Measurements from ENCODE around the gene MEIKIN. TPM values are rescaled to one million over a fixed set of nuclear protein-coding genes. Genes with fewer than 3 reads are reported as not detected.

MEIKIN gene
- total and polyA plus RNA-seq, 2 donors (not counting 3 experiments of a cell fraction or from before 2014, with no cell fraction given), result not detected

DNA sequence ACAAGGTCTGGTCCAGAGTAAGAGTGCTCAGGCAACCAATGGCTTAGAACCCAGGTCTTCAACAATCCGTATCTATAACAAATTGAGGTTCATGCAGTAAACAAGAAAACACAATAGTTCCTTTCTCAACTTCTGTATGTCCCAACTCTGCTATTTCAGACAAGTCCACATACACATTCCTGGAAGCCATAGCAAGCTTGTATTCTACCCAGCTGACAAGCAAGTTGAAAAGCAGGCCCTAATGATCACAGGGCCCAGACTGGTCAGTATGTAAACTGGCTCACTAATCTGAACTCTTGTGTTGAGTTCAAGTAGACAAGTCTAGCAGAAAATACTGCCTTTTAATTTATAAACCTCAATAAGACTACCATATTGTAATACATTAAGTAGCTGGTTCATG lies 175.5 kb downstream of the MEIKIN start:
- TF ChIP-seq EZH2 (IDR thresholded peaks at IDR 0.05; ENCODE audit: borderline replicate concordance, low read depth, low read length, severe bottlenecking) (no peak), POLR2AphosphoS5 (IDR thresholded peaks at IDR 0.05; ENCODE audit: insufficient read depth, low read depth, low read length) (no peak), FOS (IDR thresholded peaks at IDR 0.05; ENCODE audit: borderline replicate concordance, insufficient read depth, low read length) (no peak), GATA2 (IDR thresholded peaks at IDR 0.05; ENCODE audit: insufficient read depth, insufficient read length, low read depth, low read length) (no peak), MYC (IDR thresholded peaks at IDR 0.05; ENCODE audit: low read depth, low read length) (no peak), POLR2A (IDR thresholded peaks at IDR 0.05; ENCODE audit: low read depth, low read length) (no peak), JUN (IDR thresholded peaks at IDR 0.05; ENCODE audit: borderline replicate concordance, insufficient read depth, insufficient read length, low read depth) (no peak)
- TF ChIP-seq, protein P1, sequence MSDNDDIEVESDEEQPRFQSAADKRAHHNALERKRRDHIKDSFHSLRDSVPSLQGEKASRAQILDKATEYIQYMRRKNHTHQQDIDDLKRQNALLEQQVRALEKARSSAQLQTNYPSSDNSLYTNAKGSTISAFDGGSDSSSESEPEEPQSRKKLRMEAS (IDR thresholded peaks at IDR 0.05; ENCODE audit: insufficient read depth, insufficient read length), result no peak
- TF ChIP-seq, protein P2, sequence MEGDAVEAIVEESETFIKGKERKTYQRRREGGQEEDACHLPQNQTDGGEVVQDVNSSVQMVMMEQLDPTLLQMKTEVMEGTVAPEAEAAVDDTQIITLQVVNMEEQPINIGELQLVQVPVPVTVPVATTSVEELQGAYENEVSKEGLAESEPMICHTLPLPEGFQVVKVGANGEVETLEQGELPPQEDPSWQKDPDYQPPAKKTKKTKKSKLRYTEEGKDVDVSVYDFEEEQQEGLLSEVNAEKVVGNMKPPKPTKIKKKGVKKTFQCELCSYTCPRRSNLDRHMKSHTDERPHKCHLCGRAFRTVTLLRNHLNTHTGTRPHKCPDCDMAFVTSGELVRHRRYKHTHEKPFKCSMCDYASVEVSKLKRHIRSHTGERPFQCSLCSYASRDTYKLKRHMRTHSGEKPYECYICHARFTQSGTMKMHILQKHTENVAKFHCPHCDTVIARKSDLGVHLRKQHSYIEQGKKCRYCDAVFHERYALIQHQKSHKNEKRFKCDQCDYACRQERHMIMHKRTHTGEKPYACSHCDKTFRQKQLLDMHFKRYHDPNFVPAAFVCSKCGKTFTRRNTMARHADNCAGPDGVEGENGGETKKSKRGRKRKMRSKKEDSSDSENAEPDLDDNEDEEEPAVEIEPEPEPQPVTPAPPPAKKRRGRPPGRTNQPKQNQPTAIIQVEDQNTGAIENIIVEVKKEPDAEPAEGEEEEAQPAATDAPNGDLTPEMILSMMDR (IDR thresholded peaks at IDR 0.05; ENCODE audit: extremely low read depth in 1 of 2, insufficient read depth in 1 of 2, low read depth in 1 of 2, low read length in 2 of 2), result no peak
- H3K36me3 ChIP-seq (ENCODE audit: control insufficient read depth in 2 of 2, extremely low read depth in 1 of 2, insufficient read depth in 2 of 2, low read length in 2 of 2), result no peaks in the 10 kb centered on the region
- no peak overlapping the region for H2AFZ ChIP-seq (ENCODE audit: low read depth, low read length)
- peaks cover 87% of the 10 kb centered on the region for H3K79me2 ChIP-seq (ENCODE audit: control insufficient read depth, insufficient read depth, low read length)
- H3K4me3 ChIP-seq (replicated peaks in 1 of 3; ENCODE audit: insufficient read depth in 1 of 3, low read depth in 1 of 3, low read length in 3 of 3), result no peak overlapping the region
- H3K27ac ChIP-seq (ENCODE audit: insufficient read depth, low read depth, low read length), result no peak overlapping the region
- FAIRE-seq (no peak), DNase-seq (ENCODE audit: low read depth, low spot score) (no peak)
- peaks cover 9% of the 10 kb centered on the region for H3K4me1 ChIP-seq (ENCODE audit: control insufficient read depth, extremely low read depth, insufficient read depth, low read length)
- no TSS peak for BruUV-seq (replicated peaks)
- dilution Hi-C loops (cut with MboI; ENCODE audit: extremely low pct_ligation_motif_present, low sequenced_read_pairs), result no loop called here
- no peaks in the 10 kb centered on the region for H3K9me3 ChIP-seq (replicated peaks; ENCODE audit: control insufficient read depth, insufficient read depth, low read length)
- no peaks in the 10 kb centered on the region for H3K9me1 ChIP-seq (replicated peaks; ENCODE audit: control insufficient read depth, extremely low read depth, insufficient read depth, low read length)
- H4K20me1 ChIP-seq (replicated peaks; ENCODE audit: control insufficient read depth, extremely low read depth, insufficient read depth, low read length), result peaks cover 6% of the 10 kb centered on the region
- no peak overlapping the region for H3K4me2 ChIP-seq (ENCODE audit: insufficient read depth, low read length)
- POLR2A ChIA-PET, result no interaction called here
- intact Hi-C loops (cut with micrococcal nuclease), result no loop called here
- no peak overlapping the region for H3K9ac ChIP-seq (replicated peaks; ENCODE audit: extremely low read depth, insufficient read depth, low read length)
- CTCF ChIA-PET, result no interaction called here
- H3K27me3 ChIP-seq (ENCODE audit: control insufficient read depth in 2 of 2, insufficient read depth in 2 of 2, low read length in 2 of 2), result no peaks in the 10 kb centered on the region

Data from endothelial cell of umbilical vein (primary cell).